ENCODE measurements around the gene CMTM5.

The CMTM5 gene

GRCh38 chr14:23376482-23377197 is at the start of gene CMTM5:
TSS of gene CMTM5 (plus strand) at chr14:23377046. CDS start at chr14:23377252, 206 bp downstream.
- H3K4me3 ChIP-seq (replicated peaks in 1 of 2; ENCODE audit: low read depth in 2 of 2, low read length in 2 of 2): no peak within 1 kb of the TSS
- no peak for TF ChIP-seq CTCF (IDR thresholded peaks at IDR 0.05; ENCODE audit: low read depth, low read length)
- DNase-seq (ENCODE audit: low read depth in 2 of 2): peak in 1 of 2 donors; percentile 7

DNA sequence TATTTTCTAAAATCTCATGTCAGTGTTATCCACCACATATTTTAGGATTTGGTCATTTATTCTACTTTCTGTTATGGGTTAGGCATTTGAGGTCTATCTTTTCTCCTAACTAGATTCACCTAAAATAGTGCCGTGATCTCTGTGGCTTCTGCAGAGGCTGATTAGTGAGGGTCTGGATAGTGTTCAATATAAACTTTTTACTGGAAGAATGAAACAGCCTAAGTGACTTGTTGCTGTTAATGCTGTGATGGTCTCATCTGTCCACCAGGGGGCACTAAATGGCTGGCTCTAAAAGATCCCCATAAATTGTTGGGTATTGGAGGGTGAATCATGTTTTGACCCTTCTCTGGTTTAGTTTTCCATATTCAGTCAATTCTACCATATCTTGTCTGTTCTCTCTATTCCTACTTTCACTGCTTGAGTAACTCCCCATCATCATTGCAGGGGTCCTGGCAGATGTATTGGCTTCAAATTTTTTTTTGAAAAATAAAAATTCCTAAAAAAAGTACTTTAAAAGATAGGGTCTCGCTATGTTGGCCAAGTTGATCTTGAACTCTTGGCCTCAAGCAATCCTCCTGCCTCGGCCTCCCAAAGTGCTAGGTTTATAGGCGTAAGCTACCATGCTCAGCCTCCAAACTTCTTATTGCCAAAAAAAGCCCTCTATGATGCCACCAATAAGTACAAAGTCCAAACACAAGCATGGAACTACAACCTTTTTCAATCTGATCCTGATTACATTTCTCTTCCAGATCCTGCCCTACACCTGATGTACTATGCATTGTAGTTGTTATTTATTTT is 48.7 kb upstream of the CMTM5 start:
- no peak overlapping the region for H3K4me3 ChIP-seq (replicated peaks in 1 of 2; ENCODE audit: low read depth in 2 of 2, low read length in 2 of 2)
- DNase-seq (ENCODE audit: low read depth in 2 of 2): peak; percentile 86 to 87
- TF ChIP-seq CTCF (IDR thresholded peaks at IDR 0.05; ENCODE audit: low read depth, low read length): peak; percentile 77

DNA sequence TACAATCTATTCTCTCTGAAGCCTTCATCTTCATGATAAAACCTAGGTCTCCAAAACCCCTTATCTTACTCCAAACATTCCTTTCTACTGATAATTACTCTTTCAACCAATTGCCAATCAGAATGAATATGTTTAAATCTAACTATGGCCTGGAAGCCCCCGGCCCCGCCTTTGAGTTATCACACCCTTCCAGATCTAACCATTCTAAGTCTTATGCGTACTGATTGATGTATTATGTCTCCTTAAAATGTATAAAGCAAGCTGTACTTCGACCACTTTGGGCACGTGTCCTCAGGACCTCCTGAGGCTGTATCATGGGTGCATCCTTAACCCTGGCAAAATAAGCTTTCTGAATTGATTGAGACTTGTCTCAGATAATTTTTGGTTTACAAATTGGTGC is 41.2 kb upstream of the CMTM5 start:
- DNase-seq (ENCODE audit: low read depth in 2 of 2): no peak
- no peak for TF ChIP-seq CTCF (IDR thresholded peaks at IDR 0.05; ENCODE audit: low read depth, low read length)
- H3K4me3 ChIP-seq (replicated peaks in 1 of 2; ENCODE audit: low read depth in 2 of 2, low read length in 2 of 2): no peak overlapping the region

DNA sequence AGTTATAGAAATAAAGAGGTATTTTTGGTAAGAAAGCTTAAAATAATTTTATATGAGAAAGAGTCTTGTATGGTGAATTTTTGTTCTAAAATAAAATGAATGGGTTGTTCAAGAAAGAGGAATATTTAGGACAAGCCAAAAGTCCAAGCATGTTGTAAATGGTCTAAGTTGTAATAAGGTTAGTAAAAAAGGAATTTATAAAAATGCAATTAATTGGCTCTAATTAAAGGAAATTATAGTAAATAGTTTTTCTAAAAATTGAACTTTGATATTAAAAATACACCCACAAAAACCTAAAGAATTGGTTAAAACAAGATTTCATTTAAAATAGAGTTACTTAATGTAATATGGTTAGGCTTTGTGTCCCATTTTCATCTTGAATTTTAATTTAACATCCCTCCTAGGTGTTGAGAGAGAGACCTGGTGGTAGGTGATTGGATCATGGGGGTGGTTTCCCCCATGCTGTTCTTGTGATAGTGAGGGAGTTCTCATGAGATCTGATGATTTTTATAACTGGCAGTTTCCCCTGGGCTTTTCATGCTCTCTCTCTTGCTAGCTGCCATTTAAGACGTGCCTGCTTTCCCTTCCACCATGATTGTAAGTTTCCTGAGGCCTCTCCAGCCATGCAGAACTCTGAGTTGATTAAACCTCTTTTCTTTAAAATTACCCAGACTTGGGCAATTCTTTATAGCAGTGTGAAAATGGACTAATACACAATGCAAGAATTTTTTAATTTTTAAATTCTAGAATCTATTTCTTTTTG is 37.2 kb upstream of the CMTM5 start:
- DNase-seq (ENCODE audit: low read depth in 2 of 2): no peak
- no peak for TF ChIP-seq CTCF (IDR thresholded peaks at IDR 0.05; ENCODE audit: low read depth, low read length)
- H3K4me3 ChIP-seq (replicated peaks in 1 of 2; ENCODE audit: low read depth in 2 of 2, low read length in 2 of 2): no peak overlapping the region

GRCh38 chr14:23344481-23344880 is 32.4 kb upstream of the CMTM5 start:
- no peak for DNase-seq (ENCODE audit: low read depth in 2 of 2)
- H3K4me3 ChIP-seq (replicated peaks in 1 of 2; ENCODE audit: low read depth in 2 of 2, low read length in 2 of 2): no peak overlapping the region
- TF ChIP-seq CTCF (IDR thresholded peaks at IDR 0.05; ENCODE audit: low read depth, low read length): no peak

DNA sequence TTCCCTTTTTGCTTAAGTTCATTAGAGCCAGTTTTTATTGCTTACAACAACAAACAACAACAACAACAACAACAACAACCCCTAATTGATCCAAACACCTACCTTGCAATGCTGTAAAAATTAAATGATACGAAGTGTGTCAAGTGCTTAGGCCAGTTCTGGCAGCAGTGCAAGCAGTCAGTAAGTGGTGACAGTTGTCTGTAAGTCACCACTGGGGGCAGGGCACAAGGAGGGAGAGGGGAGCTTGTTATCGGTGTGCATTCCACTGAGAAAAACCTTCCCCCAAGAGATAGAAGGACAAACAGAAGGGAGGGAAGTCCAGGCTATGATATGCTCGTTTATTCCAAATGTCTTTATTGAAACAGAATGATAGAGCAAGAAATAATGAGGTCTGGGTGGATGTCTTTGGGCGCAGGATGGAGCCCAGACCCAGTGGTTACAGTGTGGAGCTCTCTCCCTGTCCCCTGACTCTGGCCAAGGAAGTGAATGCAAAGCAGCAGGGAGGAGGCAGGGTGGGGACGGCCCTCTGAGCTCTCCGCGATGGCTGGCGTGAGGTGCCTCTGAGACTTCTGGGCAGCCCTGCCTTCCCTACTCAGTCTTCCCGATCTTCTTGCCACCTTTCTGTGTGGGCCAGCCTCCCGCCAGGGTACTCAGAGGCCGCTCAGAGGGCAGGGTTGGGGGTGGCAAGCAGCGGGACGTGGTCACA is 30.7 kb upstream of the CMTM5 start:
- TF ChIP-seq CTCF (IDR thresholded peaks at IDR 0.05; ENCODE audit: low read depth, low read length): no peak
- DNase-seq (ENCODE audit: low read depth in 2 of 2): no peak
- no peak overlapping the region for H3K4me3 ChIP-seq (replicated peaks in 1 of 2; ENCODE audit: low read depth in 2 of 2, low read length in 2 of 2)

Data from cardiac fibroblast (primary cell).